Activated CD4-positive, alpha-beta T cell treated with anti-CD3 and anti-CD28 coated beads, Interleukin-2, amount 50 U/mL, for 16 hours (primary cell): Measurements from ENCODE around the gene CARHSP1.
"Not testable (repeated sequence)": the region's sequence is repeated elsewhere in the genome, so short reads cannot be mapped to it uniquely, and the experiment has no call there.

Experiments
- DNase-seq: peaks from one replicate; pipeline ENCODE4 v3.0.0-alpha.2; 2020

CARHSP1 gene

GRCh38 chr16:8868416-8869211 is at the start of gene CARHSP1:
Gene CARHSP1 (minus strand): TSS chr16:8869006. CDS start chr16:8859328, 9,678 bp downstream.
- DNase-seq: peak; percentile 88

DNA sequence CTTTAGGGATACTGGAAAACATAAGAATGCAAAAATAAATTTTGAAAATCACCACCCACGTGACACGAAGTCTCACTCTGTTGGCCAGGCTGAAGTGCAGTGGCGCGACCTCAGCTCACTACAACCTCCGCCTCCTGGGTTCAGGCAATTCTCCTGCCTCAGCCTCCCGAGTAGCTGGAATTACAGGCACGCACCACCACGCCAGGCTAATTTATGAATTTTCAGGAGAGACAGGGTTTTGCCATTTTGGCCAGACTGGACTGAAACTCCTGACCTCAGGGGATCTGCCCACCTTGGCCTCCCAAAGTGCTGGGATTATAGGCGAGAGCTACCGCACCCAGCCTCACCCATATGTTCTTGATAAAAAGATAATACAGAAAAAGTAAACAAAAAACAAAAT is 48.5 kb upstream of the CARHSP1 start:
- not testable (repeated sequence) for DNase-seq

DNA sequence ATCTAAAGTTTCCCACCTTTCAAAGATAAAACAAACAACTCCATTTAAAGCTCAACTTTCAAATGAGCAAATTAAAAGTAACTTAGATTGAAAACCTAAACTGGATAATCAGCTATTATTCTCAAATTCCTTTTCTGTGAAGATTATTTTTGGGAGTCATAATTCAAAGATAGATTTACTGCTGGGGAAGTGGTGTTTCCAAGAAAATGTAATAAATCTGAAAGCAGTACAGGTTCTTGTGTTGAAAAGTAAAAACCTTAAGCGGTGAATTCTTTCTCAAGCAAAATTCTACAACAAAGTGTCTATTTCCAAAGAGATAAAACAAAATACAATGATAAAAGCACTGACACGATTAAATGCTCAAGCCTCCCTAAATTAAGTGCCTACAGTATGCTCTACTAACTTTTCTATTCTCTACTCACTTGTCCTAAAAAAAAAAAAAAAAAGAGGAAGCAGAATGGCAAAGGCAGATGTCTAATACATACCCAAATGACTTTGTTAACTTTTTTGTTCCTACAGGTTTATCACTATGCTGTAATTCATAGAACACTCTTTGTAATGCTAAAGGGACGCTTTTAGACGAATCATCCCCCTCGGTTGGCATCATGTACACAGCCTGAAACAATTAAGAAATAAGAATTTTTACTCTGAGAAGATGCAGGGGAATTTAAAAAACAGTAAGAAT is 47.9 kb upstream of the CARHSP1 start:
- no peak for DNase-seq

DNA sequence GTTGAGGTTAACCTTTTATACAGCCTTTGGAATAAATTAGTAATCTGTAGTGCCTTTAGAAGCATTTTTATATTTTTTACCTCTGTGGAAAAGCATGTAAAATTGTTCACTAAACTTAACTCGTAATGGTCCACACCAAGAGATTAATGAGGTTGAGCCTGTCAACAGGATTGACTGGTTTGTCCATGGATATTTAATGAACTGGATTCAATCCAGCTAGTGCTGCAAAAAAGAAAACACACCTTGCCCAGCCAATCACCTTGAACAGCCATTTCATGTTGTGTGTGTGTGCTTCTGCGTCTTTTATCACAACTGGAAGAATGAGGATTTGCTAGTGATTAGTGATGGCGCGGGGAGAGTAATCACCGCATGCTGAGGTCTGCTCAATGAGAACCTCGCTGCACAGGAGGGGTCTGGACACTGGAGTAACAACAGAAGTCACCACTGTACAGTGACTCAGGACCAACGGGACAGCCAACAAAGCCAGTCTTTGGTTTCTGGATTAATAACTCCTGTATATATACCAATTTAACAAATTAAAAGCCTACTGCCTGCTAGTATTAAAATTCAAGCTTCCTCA is 47.0 kb upstream of the CARHSP1 start:
- DNase-seq: no peak

- DNase-seq: no peak
Observed at GRCh38 chr16:8914098-8914497, 45.3 kb upstream of the CARHSP1 start.

DNA sequence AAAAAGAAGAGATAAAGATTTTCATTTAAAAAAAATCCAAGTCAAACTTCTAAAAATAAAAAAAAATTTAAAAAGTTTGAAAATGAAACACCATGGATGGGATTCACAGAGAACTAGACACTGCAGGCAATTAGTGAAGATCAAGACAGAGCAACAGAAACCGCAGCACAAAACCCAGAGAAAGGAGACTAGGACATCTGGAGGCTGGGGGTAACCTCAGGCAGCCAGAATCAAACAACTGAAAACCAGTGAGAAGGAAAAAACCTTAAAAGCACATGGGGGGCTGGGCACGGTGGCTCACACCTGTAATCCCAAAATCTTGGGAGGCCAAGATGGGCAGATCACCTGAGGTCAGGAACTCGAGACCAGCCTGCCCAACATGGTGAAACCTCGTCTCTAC is 44.0 kb upstream of the CARHSP1 start:
- no peak for DNase-seq

DNA sequence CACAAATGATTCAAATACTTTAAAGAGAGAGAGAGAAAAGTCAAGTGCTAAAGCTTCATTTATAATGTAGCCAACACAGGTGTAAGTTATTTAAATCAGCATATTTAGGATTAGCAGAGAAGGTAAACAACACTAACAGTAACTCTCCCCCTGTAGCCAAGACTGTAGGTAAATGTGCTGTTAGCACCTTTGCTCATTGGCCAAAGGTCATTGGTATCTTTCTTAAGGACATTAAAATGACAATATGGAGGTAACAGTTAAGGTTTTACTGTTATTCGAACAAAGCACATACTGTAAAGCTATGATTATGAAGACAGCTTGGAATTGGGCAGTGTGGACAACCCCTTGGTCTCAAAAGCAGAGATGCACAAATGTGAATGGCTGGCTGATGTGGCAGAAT is 42.0 kb upstream of the CARHSP1 start:
- no peak for DNase-seq

- DNase-seq: no peak
Observed at GRCh38 chr16:8908810-8909468, 40.1 kb upstream of the CARHSP1 start.

DNA sequence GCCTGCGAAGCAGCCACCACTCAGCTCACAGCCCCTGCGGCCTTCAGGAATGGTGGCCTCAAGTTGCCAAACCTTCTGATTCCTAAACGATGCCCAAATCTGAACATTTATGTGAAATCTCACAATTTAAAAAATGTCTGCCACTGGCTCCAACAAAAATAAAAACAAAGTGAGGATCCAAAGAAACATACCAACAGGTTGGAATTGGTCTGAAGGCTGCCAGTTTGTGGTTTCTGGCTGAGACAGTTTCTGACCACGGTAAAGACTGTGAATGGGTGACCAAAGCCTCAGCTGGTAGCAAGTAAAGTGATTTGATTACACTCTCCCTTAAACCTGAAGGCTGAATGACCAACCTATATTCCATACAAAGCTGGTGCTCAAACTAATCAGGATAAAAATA is 38.3 kb upstream of the CARHSP1 start:
- DNase-seq: no peak

- no peak for DNase-seq
Observed at GRCh38 chr16:8905795-8906591, 37.2 kb upstream of the CARHSP1 start.

DNA sequence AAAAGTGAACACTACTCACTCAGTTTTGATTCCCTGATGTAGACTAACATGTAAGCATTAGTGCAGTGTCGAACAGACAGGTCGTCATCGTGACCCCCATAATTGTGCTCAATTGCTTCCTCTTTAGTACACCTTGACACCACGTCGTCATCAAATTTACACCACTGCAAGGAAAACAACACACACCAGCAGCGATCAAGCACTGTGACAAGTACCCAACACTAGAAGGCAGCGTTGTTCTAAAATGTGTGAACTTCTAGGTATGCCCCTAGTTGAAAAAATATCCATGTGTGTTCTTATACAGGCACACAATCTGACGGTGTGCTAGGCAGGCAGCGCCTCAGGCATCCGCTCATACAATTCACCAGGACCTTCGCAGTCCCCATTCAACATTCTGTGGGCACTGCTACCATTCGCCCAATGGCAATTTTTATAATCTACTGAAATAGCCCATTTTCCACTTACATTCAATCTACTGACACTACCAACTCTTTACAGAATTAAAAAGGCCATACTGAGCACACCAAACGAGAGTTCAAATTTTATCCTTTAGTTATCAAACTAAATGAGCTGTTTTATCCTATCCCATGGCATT is 36.5 kb upstream of the CARHSP1 start:
- peak; percentile 31 for DNase-seq

GRCh38 chr16:8904018-8904430 is 35.2 kb upstream of the CARHSP1 start:
- no peak for DNase-seq

DNA sequence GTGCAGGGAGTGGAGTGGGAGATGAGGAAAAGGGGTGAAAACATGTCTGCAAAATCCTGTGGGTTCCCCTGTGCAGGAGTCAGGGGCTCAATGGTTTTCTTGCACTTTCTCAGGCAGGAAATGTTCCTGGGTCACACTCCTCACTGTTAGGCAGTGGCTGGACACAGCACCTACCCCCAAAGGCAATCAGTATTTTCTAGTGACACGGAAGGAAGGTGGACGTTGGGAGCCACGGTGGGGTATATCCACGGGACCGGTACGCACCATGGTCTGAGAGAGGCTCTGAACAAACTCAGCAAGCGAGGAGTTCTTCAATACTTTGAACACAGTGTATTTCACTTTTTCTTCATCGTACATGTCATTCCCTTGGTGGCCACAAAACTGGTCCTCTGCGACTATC is 34.2 kb upstream of the CARHSP1 start:
- no peak for DNase-seq

GRCh38 chr16:8901320-8901861 is 32.6 kb upstream of the CARHSP1 start:
- DNase-seq: no peak

DNA sequence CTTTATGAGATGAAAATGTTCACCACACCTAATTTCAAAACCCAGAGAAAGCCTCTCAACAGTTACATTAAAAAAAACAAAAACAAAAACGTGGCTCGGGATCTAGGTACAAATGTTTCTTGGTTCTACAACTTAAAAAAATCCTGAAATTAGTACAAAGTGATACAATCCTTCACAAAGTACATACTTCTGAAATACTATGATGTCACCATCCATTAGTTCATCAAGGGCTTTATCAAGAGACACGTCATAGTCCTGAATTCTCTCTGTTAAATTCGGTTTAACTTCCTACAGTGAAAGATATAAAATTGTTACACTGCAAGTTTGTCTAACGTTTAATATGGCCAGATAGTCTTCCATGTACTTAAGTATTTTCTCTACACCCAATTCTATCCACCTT is 31.5 kb upstream of the CARHSP1 start:
- no peak for DNase-seq

DNA sequence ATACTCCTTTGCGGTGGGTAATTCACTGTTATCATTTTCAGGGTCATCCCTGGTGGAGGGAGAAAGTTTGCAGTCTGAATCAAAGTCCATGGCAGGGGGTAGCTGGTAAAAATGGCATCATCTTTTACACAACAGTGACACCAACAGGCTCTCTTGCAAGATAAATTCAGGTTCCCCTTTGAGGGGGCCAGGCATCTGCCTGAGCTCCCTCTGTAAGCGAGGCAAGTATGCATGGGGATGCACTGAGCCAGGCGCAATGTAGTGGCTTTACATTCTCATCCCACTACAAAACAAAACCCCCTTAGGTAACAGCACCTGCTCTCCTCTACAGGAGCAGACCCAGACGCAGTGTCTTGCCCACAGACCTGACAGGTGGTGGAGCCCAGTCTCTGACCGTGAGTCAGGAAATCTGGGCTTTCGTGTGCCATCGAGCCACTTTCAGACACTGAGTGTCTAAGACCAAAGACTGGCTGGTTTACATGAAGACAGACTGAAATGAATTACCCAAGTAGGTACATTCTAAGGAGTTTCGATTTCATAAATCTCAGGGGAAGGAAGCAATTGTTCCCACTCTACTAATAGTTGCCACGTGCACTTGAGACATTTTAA is 31.0 kb upstream of the CARHSP1 start:
- DNase-seq: no peak

- no peak for DNase-seq
Observed at GRCh38 chr16:8898660-8899318, 30.0 kb upstream of the CARHSP1 start.

- no peak for DNase-seq
Observed at GRCh38 chr16:8894736-8895334, 26.0 kb upstream of the CARHSP1 start.

DNA sequence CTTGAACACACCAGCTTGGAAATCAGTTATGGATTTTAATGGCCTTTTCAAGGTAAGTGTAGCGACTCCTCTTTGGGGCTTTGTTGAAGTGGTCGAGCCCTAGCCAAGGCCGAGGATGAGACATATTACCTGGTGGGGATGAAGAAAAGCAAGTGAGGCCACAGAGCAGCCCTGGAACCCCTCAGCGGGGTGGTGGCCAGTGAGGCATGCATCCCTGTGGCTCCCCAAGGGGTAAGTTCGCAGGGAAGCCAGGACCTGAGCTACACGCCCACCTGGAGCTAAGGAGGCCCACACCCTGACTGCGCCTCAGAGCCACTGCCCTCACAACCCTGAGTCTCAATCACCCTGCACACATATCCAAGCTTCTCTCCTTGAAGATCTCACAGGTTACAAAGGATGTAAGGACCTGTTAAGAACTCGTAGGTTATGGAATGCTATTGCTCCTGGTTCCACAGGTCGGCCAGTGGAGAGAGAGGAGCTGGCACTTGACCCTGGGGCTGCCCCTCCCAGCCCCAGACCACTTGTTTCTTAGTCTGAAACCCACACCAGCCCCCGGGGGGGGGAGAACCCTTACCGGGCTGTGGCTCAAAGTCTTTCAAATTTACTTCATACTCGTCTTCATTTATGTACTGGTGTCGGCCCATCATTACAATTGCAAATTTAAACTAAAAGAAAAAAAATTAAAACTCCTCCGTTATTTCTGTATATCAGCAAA is 25.3 kb upstream of the CARHSP1 start:
- no peak for DNase-seq

DNA sequence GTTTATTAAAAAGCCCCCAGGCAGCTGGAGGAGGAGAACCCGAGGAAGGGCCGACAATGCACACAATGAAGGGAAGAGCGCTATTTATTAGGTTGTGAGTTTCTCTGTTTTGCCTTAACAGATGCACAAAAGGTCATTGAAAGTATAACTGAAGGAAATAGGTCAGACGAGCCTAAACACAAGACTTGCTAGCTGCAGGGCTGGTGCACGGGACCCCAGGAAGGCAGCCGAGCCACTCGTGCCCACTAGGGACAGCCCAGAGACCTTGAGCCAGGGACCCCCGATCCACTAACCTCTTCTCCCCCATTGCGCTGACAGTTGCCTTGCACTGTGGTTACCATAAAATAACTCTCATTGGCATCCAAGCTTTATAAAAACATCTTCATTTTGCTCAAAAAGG is 24.6 kb upstream of the CARHSP1 start:
- no peak for DNase-seq
